Caco-2 (cell line): ENCODE measurements around the gene CARD11. TPM values are rescaled to one million over a fixed set of nuclear protein-coding genes. Genes with fewer than 3 reads are reported as not detected.

Source experiments
- BruUV-seq: library from RNA; stranded (reverse); fragments of 400-500 nt; replicated peaks from 2 replicates; lab custom pipeline; 2021; lab: Mats Ljungman, UMichigan
- CTCF ChIA-PET: fragments of 300-600 bp; sonication (Branson Sonifier 250); formaldehyde crosslinking; loops from one replicate; lab custom pipeline; 2022; ENCODE audit warnings: antibody characterized with exemption; lab: Charles Lee
- POLR2A ChIA-PET: fragments of 300-600 bp; sonication (Branson Sonifier 250); formaldehyde crosslinking; loops from one replicate; lab custom pipeline; 2022; ENCODE audit warnings: antibody characterized with exemption; lab: Charles Lee
- DNase-seq, 2 experiments: peaks; one replicate each; pipeline versions ENCODE4 v3.0.0 to v3.0.0-alpha.2; 2020 to 2022
- H3K27me3 ChIP-seq: replicated peaks from 2 replicates; pipeline ENCODE4 v1.6.0; 2011; ENCODE audit warnings: low read length; ENCODE audit not compliant: control insufficient read depth, insufficient read depth
- H3K36me3 ChIP-seq: 2 replicates; pipeline ENCODE4 v1.5.1; 2011; ENCODE audit warnings: low read length; ENCODE audit not compliant: control insufficient read depth, insufficient read depth
- H3K4me1 ChIP-seq: fragments of 250-450 bp; sonication (Bioruptor Pico); 2 replicates; pipeline ENCODE4 v1.5.1; 2020; ENCODE audit warnings: mild to moderate bottlenecking
- H3K4me3 ChIP-seq: 2 replicates; pipeline ENCODE4 v1.5.1; 2011; ENCODE audit warnings: low read depth, mild to moderate bottlenecking, control low read depth, low read length
- H3K9me3 ChIP-seq: fragments of 250-450 bp; sonication (Bioruptor Pico); 2 replicates; pipeline ENCODE4 v1.5.1; 2020; ENCODE audit warnings: mild to moderate bottlenecking, moderate library complexity
- H3K27ac Mint-ChIP-seq: one replicate; pipeline ENCODE4 v1.8.0; 2022; ENCODE audit warnings: mixed read lengths; ENCODE audit not compliant: unreplicated experiment
- H3K27me3 Mint-ChIP-seq: one replicate; pipeline ENCODE4 v1.8.0; 2022; ENCODE audit warnings: mixed read lengths; ENCODE audit not compliant: insufficient read depth, unreplicated experiment
- H3K36me3 Mint-ChIP-seq: one replicate; pipeline ENCODE4 v1.8.0; 2022; ENCODE audit warnings: mild to moderate bottlenecking, mixed read lengths; ENCODE audit not compliant: insufficient read depth, unreplicated experiment
- H3K4me1 Mint-ChIP-seq: one replicate; pipeline ENCODE4 v1.8.0; 2022; ENCODE audit warnings: low read depth, mixed read lengths; ENCODE audit not compliant: unreplicated experiment
- H3K4me3 Mint-ChIP-seq: one replicate; pipeline ENCODE4 v1.8.0; 2022; ENCODE audit warnings: mild to moderate bottlenecking, moderate library complexity, mixed read lengths; ENCODE audit not compliant: unreplicated experiment
- H3K9me3 Mint-ChIP-seq: one replicate; pipeline ENCODE4 v1.8.0; 2022; ENCODE audit warnings: mixed read lengths; ENCODE audit not compliant: unreplicated experiment
- CTCF ChIP-seq, 2 experiments: fragments of 200-600 bp in 1 of 2; IDR thresholded peaks; 1 replicate in 1 of 2; 2 replicates in 1 of 2; pipeline versions ENCODE4 v1.5.1 to v1.8.0; 2011 to 2022; ENCODE audit warnings: antibody characterized with exemption in 1 of 2, control low read depth in 1 of 2, inconsistent platforms in 1 of 2, low read depth in 1 of 2, low read length in 1 of 2, mild to moderate bottlenecking in 1 of 2, moderate library complexity in 1 of 2; ENCODE audit not compliant: insufficient read depth in 1 of 2, severe bottlenecking in 1 of 2, unreplicated experiment in 1 of 2
- intact Hi-C: fragments of 100-400 bp; cut with micrococcal nuclease; formaldehyde crosslinking; loops from one replicate; pipeline ENCODE4 v1.10.0; 2022; ENCODE audit not compliant: unreplicated experiment
- total RNA-seq: library from RNA; stranded (reverse); gene quantifications from 2 replicates; pipeline ENCODE4 v1.2.3, GENCODE V29; 2022

CARD11 gene
- total RNA-seq, 1 experiment from 2014 or later: 5.4 TPM

GRCh38 chr7:2980401-2981102, 63.1 kb downstream of the CARD11 start:
- no peaks in the 10 kb centered on the region for H3K9me3 ChIP-seq
- CTCF ChIA-PET: no interaction called here
- no peaks in the 10 kb centered on the region for H3K4me1 ChIP-seq
- Mint-ChIP-seq H3K27ac (no peak overlapping the region), H3K4me1 (no peaks in the 10 kb centered on the region), H3K4me3 (no peak overlapping the region), H3K36me3 (no peaks in the 10 kb centered on the region), H3K27me3 (no peaks in the 10 kb centered on the region), H3K9me3 (no peaks in the 10 kb centered on the region)
- H3K27me3 ChIP-seq: no peaks in the 10 kb centered on the region
- TF ChIP-seq CTCF (IDR thresholded peaks at IDR 0.05; ENCODE audit: insufficient read depth in 1 of 2, low read depth in 1 of 2, low read length in 1 of 2, severe bottlenecking in 1 of 2, unreplicated experiment in 1 of 2): no peak
- no peak overlapping the region for H3K4me3 ChIP-seq
- POLR2A ChIA-PET: no interaction called here
- BruUV-seq: no TSS peak
- DNase-seq: no peak
- no peaks in the 10 kb centered on the region for H3K36me3 ChIP-seq
- intact Hi-C loops: no loop called here

- intact Hi-C loops: no loop called here
- no peak for DNase-seq
- Mint-ChIP-seq H3K4me3 (no peak overlapping the region), H3K9me3 (no peaks in the 10 kb centered on the region), H3K36me3 (no peaks in the 10 kb centered on the region), H3K27me3 (no peaks in the 10 kb centered on the region), H3K27ac (no peak overlapping the region), H3K4me1 (no peaks in the 10 kb centered on the region)
- H3K4me1 ChIP-seq: no peaks in the 10 kb centered on the region
- H3K27me3 ChIP-seq: no peaks in the 10 kb centered on the region
- H3K36me3 ChIP-seq: no peaks in the 10 kb centered on the region
- ChIA-PET CTCF (no interaction called here), POLR2A (no interaction called here)
- no peaks in the 10 kb centered on the region for H3K9me3 ChIP-seq
- H3K4me3 ChIP-seq: no peak overlapping the region
- BruUV-seq: no TSS peak
- TF ChIP-seq CTCF (IDR thresholded peaks at IDR 0.05; ENCODE audit: insufficient read depth in 1 of 2, low read depth in 1 of 2, low read length in 1 of 2, severe bottlenecking in 1 of 2, unreplicated experiment in 1 of 2): no peak
These were observed 63.7 kb downstream of the CARD11 start for GRCh38 chr7:2979951-2980350.

- H3K4me1 ChIP-seq: no peaks in the 10 kb centered on the region
- no peak for DNase-seq
- intact Hi-C loops: no loop called here
- Mint-ChIP-seq H3K36me3 (no peaks in the 10 kb centered on the region), H3K27me3 (no peaks in the 10 kb centered on the region), H3K4me3 (no peak overlapping the region), H3K9me3 (no peaks in the 10 kb centered on the region), H3K27ac (no peak overlapping the region), H3K4me1 (no peaks in the 10 kb centered on the region)
- no TSS peak for BruUV-seq
- H3K27me3 ChIP-seq: no peaks in the 10 kb centered on the region
- no peak for TF ChIP-seq CTCF (IDR thresholded peaks at IDR 0.05; ENCODE audit: insufficient read depth in 1 of 2, low read depth in 1 of 2, low read length in 1 of 2, severe bottlenecking in 1 of 2, unreplicated experiment in 1 of 2)
- H3K9me3 ChIP-seq: no peaks in the 10 kb centered on the region
- ChIA-PET CTCF (no interaction called here), POLR2A (no interaction called here)
- no peaks in the 10 kb centered on the region for H3K36me3 ChIP-seq
- H3K4me3 ChIP-seq: no peak overlapping the region
These were observed 64.5 kb downstream of the CARD11 start for GRCh38 chr7:2979201-2979631.
